Spleen (tissue), 11 donors: Measurements from ENCODE around the gene TEKT5. TPM values are rescaled to one million over a fixed set of nuclear protein-coding genes. Genes with fewer than 3 reads are reported as not detected.

ENCODE experiments used
- DNase-seq: peaks from one replicate; pipeline ENCODE4 v3.0.0-alpha.2; 2020
- H3K27ac ChIP-seq, 8 donors: fragments of 200-600 bp; sonication (generic) in 7 of 8; 1 replicate in 4 of 8; 2 replicates in 4 of 8; pipeline versions ENCODE4 v1.5.0 to v1.8.0; 2016 to 2021; ENCODE audit warnings: inconsistent platforms in 4 of 8, mild to moderate bottlenecking in 4 of 8, moderate library complexity in 1 of 8
- H3K27me3 ChIP-seq, 7 donors: fragments of 200-600 bp; sonication (generic) in 6 of 7; replicated peaks in 1 of 7; 1 replicate in 4 of 7; 2 replicates in 3 of 7; pipeline versions ENCODE4 v1.5.0 to v1.8.0; 2016 to 2021; ENCODE audit warnings: inconsistent platforms in 3 of 7, mild to moderate bottlenecking in 1 of 7
- H3K36me3 ChIP-seq, 6 donors: fragments of 200-600 bp; sonication (generic) in 5 of 6; 1 replicate in 4 of 6; 2 replicates in 2 of 6; pipeline versions ENCODE4 v1.5.0 to v1.8.0; 2016 to 2021; ENCODE audit warnings: inconsistent platforms in 2 of 6
- H3K4me1 ChIP-seq, 6 donors: fragments of 200-600 bp; sonication (generic) in 5 of 6; 1 replicate in 3 of 6; 2 replicates in 3 of 6; pipeline versions ENCODE4 v1.5.0 to v1.8.0; 2016 to 2021; ENCODE audit warnings: inconsistent platforms in 3 of 6
- H3K4me3 ChIP-seq, 8 donors: fragments of 200-600 bp; sonication (generic) in 7 of 8; 1 replicate in 4 of 8; 2 replicates in 4 of 8; pipeline versions ENCODE4 v1.5.0 to v1.8.0; 2016 to 2021; ENCODE audit warnings: inconsistent platforms in 4 of 8, mild to moderate bottlenecking in 4 of 8, moderate library complexity in 2 of 8
- H3K9me3 ChIP-seq, 8 donors: fragments of 200-600 bp; sonication (generic) in 7 of 8; 1 replicate in 4 of 8; 2 replicates in 4 of 8; pipeline versions ENCODE4 v1.5.0 to v1.8.0; 2016 to 2021; ENCODE audit warnings: inconsistent platforms in 4 of 8
- CTCF ChIP-seq, 11 experiments: fragments of 200-600 bp in 7 of 11; fragments of 450-650 bp in 4 of 11; sonication (generic) in 4 of 11; IDR thresholded peaks in 8 of 11; conservative IDR thresholded peaks in 3 of 11; 1 replicate in 7 of 11; 2 replicates in 4 of 11; pipeline versions ENCODE4 v1.4.0 to v1.8.0; 2016 to 2021; ENCODE audit warnings: antibody characterized with exemption in 11 of 11, inconsistent platforms in 4 of 11, mild to moderate bottlenecking in 1 of 11
- POLR2A ChIP-seq, 3 donors: fragments of 450-650 bp; IDR thresholded peaks; one replicate each; pipeline ENCODE4 v1.5.1; 2017; ENCODE audit warnings: antibody characterized with exemption in 3 of 3, mild to moderate bottlenecking in 1 of 3
- POLR2AphosphoS5 ChIP-seq, 3 donors: sonication (generic); formaldehyde crosslinking; IDR thresholded peaks; one replicate each; pipeline ENCODE4 v1.5.1; 2017; ENCODE audit warnings: antibody characterized with exemption in 3 of 3
- WGBS, 5 donors: extraction: QIAGEN DNeasy Blood & Tissue Kit in 3 of 5; methylation state at CpG; one replicate each; pipeline versions ENCODE4 v1.1.5 to v1.1.7; 2013 to 2018; 5-methylcytosine and 5-hydroxymethylcytosine counted together
- intact Hi-C: fragments of 100-400 bp; cut with DNase I; formaldehyde crosslinking; loops from one replicate; pipeline ENCODE4 v1.15.0; 2023; ENCODE audit warnings: low total_unique reads
- polyA plus RNA-seq, 3 donors: library from polyadenylated mRNA; stranded (reverse); fragments of 200-250 nt; gene quantifications; one replicate each; pipeline ENCODE4 v1.2.1, GENCODE V29; 2013
- total RNA-seq, 7 donors: library from RNA; depleted of rRNA in 3 of 7; stranded (reverse); fragments of >200 nt in 3 of 7; fragmentation: NEBNext Ultra II Directional in 4 of 7; extraction: Animal tissue kit (Norgen Biotek cat#: 25700) in 4 of 7; gene quantifications; one replicate each; pipeline versions ENCODE4 v1.1.0 to v1.2.1, GENCODE V29; 2016 to 2021
- donor health status: healthy with polysubstance abuse.
- donor health status: DM: no; HTN: no; CAD: no; lungs with moderate emphysema.
- donor health status: DM: no; HTN: no; CAD: no.
- donor health status: Bipolar disorder and iron deficiency.
- donor health status: healthy.
- donor health status: DM: no; HTN: no; CAD: no.
- donor health status: DM: yes; HTN: yes; CAD: no.

The TEKT5 gene
- total and polyA plus RNA-seq, 10 donors = 0.17 to 1.5 (median 0.43) TPM; not detected in 3

GRCh38 chr16:10641555-10641952, 53.2 kb downstream of the TEKT5 start:
- H3K27me3 ChIP-seq = no peaks in the 10 kb centered on the region
- TF ChIP-seq POLR2A (IDR thresholded peaks at IDR 0.05) (no peak), POLR2AphosphoS5 (IDR thresholded peaks at IDR 0.05) (no peak), CTCF (IDR thresholded peaks at IDR 0.05 in 8 of 11, conservative IDR thresholded peaks at IDR 0.05 in 3 of 11) (no peak)
- no peak overlapping the region for H3K27ac ChIP-seq
- WGBS, 5 donors = 82 to 96% (median 94%) methylated on average over 7 of the region's 7 CpGs
- intact Hi-C loops = no loop called here
- DNase-seq = no peak
- no peak overlapping the region for H3K4me3 ChIP-seq
- H3K36me3 ChIP-seq = no peaks in the 10 kb centered on the region
- H3K4me1 ChIP-seq = no peaks in the 10 kb centered on the region
- peaks cover 0 to 7% (median 0%) of the 10 kb centered on the region in 8 donors for H3K9me3 ChIP-seq

DNA sequence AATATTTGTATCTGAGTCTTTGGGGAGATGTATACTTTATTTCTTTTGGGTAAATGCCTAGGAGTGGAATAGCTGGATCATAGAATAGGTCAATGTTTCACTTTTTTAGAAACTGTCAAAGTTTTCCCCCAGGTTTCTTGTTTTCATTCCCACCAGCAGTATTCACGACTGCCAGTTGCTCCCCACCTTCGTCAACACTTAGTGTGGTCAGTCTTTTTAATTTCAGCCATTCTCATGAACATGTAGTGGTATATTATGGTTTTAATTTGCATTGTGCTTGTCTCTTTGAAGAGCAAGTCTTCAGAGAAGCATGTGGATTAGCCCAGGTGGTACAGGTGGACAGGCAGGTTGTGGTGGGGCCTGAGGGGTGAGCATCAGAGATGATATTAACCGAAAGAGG, 53.8 kb downstream of the TEKT5 start:
- Histone ChIP-seq H3K36me3 (no peaks in the 10 kb centered on the region), H3K4me1 (no peaks in the 10 kb centered on the region), H3K4me3 (no peak overlapping the region), H3K9me3 (peaks cover 0 to 7% (median 0%) of the 10 kb centered on the region in 8 donors), H3K27me3 (no peaks in the 10 kb centered on the region), H3K27ac (no peak overlapping the region)
- no peak for DNase-seq
- 90 to 95% (median 93%) methylated on average over 3 of the region's 3 CpGs for WGBS, 5 donors
- TF ChIP-seq CTCF (IDR thresholded peaks at IDR 0.05 in 8 of 11, conservative IDR thresholded peaks at IDR 0.05 in 3 of 11) (no peak), POLR2A (IDR thresholded peaks at IDR 0.05) (no peak), POLR2AphosphoS5 (IDR thresholded peaks at IDR 0.05) (no peak)
- intact Hi-C loops = no loop called here

DNA sequence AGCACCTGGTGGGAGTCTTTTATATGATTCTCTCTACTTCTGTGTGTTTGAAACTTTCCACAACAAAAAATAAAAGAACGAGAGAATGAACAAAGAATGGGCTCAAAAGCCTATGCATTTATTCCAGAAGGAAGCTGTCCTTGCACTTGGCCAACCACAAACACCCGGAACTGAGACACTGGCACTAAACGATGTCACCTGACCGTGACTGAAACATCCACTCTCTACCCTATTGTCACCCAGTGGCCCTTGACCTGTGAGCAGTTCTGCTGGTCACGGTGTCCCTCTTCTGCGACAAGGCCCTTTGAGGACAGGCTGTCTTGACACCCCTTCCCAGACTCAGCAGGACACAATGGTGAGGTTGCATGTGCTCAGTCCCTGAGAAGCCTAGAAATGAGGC, 56.6 kb downstream of the TEKT5 start:
- Histone ChIP-seq H3K9me3 (peaks cover 0 to 19% (median 0%) of the 10 kb centered on the region in 8 donors), H3K27me3 (peaks cover 0 to 4% (median 0%) of the 10 kb centered on the region in 7 donors), H3K36me3 (no peaks in the 10 kb centered on the region), H3K27ac (no peak overlapping the region), H3K4me1 (no peaks in the 10 kb centered on the region), H3K4me3 (no peak overlapping the region)
- 39 to 87% (median 73%) methylated on average over 6 of the region's 6 CpGs for whole genome bisulfite sequencing, 5 donors
- intact Hi-C loops = no loop called here
- no peak for TF ChIP-seq CTCF (IDR thresholded peaks at IDR 0.05 in 8 of 11, conservative IDR thresholded peaks at IDR 0.05 in 3 of 11)
- no peak for TF ChIP-seq POLR2A (IDR thresholded peaks at IDR 0.05)
- no peak for TF ChIP-seq POLR2AphosphoS5 (IDR thresholded peaks at IDR 0.05)
- no peak for DNase-seq

- Histone ChIP-seq H3K27ac (no peak overlapping the region), H3K4me1 (no peaks in the 10 kb centered on the region), H3K9me3 (peaks cover 0 to 19% (median 0%) of the 10 kb centered on the region in 8 donors), H3K4me3 (no peak overlapping the region), H3K27me3 (peaks cover 0 to 5% (median 0%) of the 10 kb centered on the region in 7 donors), H3K36me3 (no peaks in the 10 kb centered on the region)
- DNase-seq = no peak
- intact Hi-C loops = no loop called here
- 45 to 71% (median 67%) methylated on average over 6 of the region's 6 CpGs for WGBS, 5 donors
- TF ChIP-seq POLR2A (IDR thresholded peaks at IDR 0.05) (no peak), CTCF (IDR thresholded peaks at IDR 0.05 in 8 of 11, conservative IDR thresholded peaks at IDR 0.05 in 3 of 11) (no peak), POLR2AphosphoS5 (IDR thresholded peaks at IDR 0.05) (no peak)
Measured at GRCh38 chr16:10637337-10638037, 57.2 kb downstream of the TEKT5 start.
